ENCODE measurements around the gene GET4.
"Not testable (repeated sequence)": the region's sequence is repeated elsewhere in the genome, so short reads cannot be mapped to it uniquely, and the experiment has no call there.

DNA sequence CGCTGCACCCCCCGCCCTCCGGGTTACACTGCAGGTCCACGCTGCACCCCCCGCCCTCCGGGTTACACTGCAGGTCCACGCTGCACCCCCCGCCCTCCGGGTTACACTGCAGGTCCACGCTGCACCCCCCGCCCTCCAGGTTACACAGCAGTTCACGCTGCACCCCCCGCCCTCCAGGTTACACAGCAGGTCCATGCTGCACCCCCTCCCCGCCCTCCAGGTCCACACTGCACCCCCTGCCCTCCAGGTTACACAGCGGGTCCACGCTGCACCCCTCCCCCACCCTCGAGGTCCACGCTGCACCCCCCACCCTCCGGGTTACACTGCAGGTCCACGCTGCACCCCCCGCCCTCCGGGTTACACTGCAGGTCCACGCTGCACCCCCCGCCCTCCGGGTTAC is 47.7 kb downstream of the GET4 start:
- TF ChIP-seq, protein P1, sequence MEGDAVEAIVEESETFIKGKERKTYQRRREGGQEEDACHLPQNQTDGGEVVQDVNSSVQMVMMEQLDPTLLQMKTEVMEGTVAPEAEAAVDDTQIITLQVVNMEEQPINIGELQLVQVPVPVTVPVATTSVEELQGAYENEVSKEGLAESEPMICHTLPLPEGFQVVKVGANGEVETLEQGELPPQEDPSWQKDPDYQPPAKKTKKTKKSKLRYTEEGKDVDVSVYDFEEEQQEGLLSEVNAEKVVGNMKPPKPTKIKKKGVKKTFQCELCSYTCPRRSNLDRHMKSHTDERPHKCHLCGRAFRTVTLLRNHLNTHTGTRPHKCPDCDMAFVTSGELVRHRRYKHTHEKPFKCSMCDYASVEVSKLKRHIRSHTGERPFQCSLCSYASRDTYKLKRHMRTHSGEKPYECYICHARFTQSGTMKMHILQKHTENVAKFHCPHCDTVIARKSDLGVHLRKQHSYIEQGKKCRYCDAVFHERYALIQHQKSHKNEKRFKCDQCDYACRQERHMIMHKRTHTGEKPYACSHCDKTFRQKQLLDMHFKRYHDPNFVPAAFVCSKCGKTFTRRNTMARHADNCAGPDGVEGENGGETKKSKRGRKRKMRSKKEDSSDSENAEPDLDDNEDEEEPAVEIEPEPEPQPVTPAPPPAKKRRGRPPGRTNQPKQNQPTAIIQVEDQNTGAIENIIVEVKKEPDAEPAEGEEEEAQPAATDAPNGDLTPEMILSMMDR (IDR thresholded peaks at IDR 0.05) = not testable (repeated sequence)
- not testable (repeated sequence) for TF ChIP-seq POLR2A (IDR thresholded peaks at IDR 0.05)
